WTC11 (cell line): ENCODE measurements around the gene CREG2. TPM values are rescaled to one million over a fixed set of nuclear protein-coding genes. Genes with fewer than 3 reads are reported as not detected.

Source experiments
- ATAC-seq: fragments of 200-7000 bp; cut with Tn5 transposase; 2 replicates; pipeline ENCODE4 v1.10.0; 2021; ENCODE audit warnings: mild to moderate bottlenecking, moderate library complexity
- CTCF ChIA-PET: fragments of 300-600 bp; sonication (Branson Sonifier 250); formaldehyde crosslinking; loops from one replicate; lab custom pipeline; 2021; ENCODE audit warnings: antibody characterized with exemption; lab: Charles Lee
- POLR2A ChIA-PET: fragments of 350-600 bp; sonication (Branson Sonifier 250); formaldehyde crosslinking; loops from one replicate; lab custom pipeline; 2021; ENCODE audit warnings: antibody characterized with exemption; lab: Charles Lee
- DNase-seq: peaks from one replicate; pipeline ENCODE4 v3.0.0; 2021; ENCODE audit warnings: low spot score
- H3K27ac Mint-ChIP-seq: 2 replicates; pipeline ENCODE4 v1.8.0; 2021; ENCODE audit warnings: mixed read lengths
- H3K27me3 Mint-ChIP-seq: 2 replicates; pipeline ENCODE4 v1.8.0; 2021; ENCODE audit warnings: low read depth, mild to moderate bottlenecking, moderate library complexity, mixed read lengths
- H3K36me3 Mint-ChIP-seq: 2 replicates; pipeline ENCODE4 v1.8.0; 2021; ENCODE audit warnings: mixed read lengths
- H3K4me1 Mint-ChIP-seq: 2 replicates; pipeline ENCODE4 v1.8.0; 2022; ENCODE audit warnings: mixed read lengths
- H3K4me3 Mint-ChIP-seq: 2 replicates; pipeline ENCODE4 v1.8.0; 2021; ENCODE audit warnings: mild to moderate bottlenecking, moderate library complexity, mixed read lengths
- H3K9me3 Mint-ChIP-seq: 2 replicates; pipeline ENCODE4 v1.8.0; 2021; ENCODE audit warnings: mixed read lengths
- ATF1 ChIP-seq: sonication (generic); formaldehyde crosslinking; IDR thresholded peaks from 2 replicates; pipeline ENCODE4 v1.8.1; 2023; ENCODE audit warnings: mild to moderate bottlenecking, moderate library complexity, missing genetic modification reagents
- ESRRA ChIP-seq: sonication (generic); formaldehyde crosslinking; IDR thresholded peaks from 2 replicates; pipeline ENCODE4 v1.8.1; 2022; ENCODE audit warnings: mild to moderate bottlenecking, missing genetic modification reagents, borderline replicate concordance
- GABPB1 ChIP-seq: sonication (generic); formaldehyde crosslinking; IDR thresholded peaks from 2 replicates; pipeline ENCODE4 v1.8.1; 2023; ENCODE audit warnings: mild to moderate bottlenecking, missing genetic modification reagents
- GRHL2 ChIP-seq: fragments of 250-450 bp; sonication (Bioruptor Pico); IDR thresholded peaks from 2 replicates; pipeline ENCODE4 v1.8.0; 2022; ENCODE audit warnings: mild to moderate bottlenecking, moderate library complexity; ENCODE audit not compliant: insufficient replicate concordance, severe bottlenecking
- HMGA2 ChIP-seq: fragments of 250-450 bp; sonication (Bioruptor Pico); IDR thresholded peaks from 2 replicates; pipeline ENCODE4 v1.4.0; 2021; ENCODE audit warnings: mild to moderate bottlenecking, moderate library complexity
- MYBL2 ChIP-seq: sonication (generic); formaldehyde crosslinking; IDR thresholded peaks from 2 replicates; pipeline ENCODE4 v1.8.1; 2023; ENCODE audit warnings: mild to moderate bottlenecking, moderate library complexity, missing genetic modification reagents
- NR3C1 ChIP-seq: sonication (generic); formaldehyde crosslinking; conservative IDR thresholded peaks from 2 replicates; pipeline ENCODE4 v1.8.1; 2023; ENCODE audit warnings: low read depth, mild to moderate bottlenecking, missing genetic modification reagents
- OVOL2 ChIP-seq: fragments of 250-450 bp; sonication (Bioruptor Pico); IDR thresholded peaks from 2 replicates; pipeline ENCODE4 v1.9.0; 2021; ENCODE audit warnings: mild to moderate bottlenecking, borderline replicate concordance
- RELA ChIP-seq: sonication (generic); formaldehyde crosslinking; IDR thresholded peaks from 2 replicates; pipeline ENCODE4 v1.8.1; 2022; ENCODE audit warnings: missing genetic modification reagents, mild to moderate bottlenecking, borderline replicate concordance
- SMAD4 ChIP-seq: sonication (generic); formaldehyde crosslinking; IDR thresholded peaks from 2 replicates; pipeline ENCODE4 v1.8.0; 2022; ENCODE audit warnings: mild to moderate bottlenecking, missing genetic modification reagents
- SP1 ChIP-seq: sonication (generic); formaldehyde crosslinking; conservative IDR thresholded peaks from 2 replicates; pipeline ENCODE4 v1.8.1; 2022; ENCODE audit warnings: missing genetic modification reagents
- ZNF317 ChIP-seq: sonication (generic); formaldehyde crosslinking; IDR thresholded peaks from 2 replicates; pipeline ENCODE4 v1.8.1; 2023; ENCODE audit warnings: low read depth, mild to moderate bottlenecking, moderate library complexity, missing genetic modification reagents, borderline replicate concordance
- ZNF396 ChIP-seq: fragments of 250-450 bp; sonication (Bioruptor Pico); IDR thresholded peaks from 2 replicates; pipeline ENCODE4 v1.8.0; 2021; ENCODE audit warnings: mild to moderate bottlenecking, moderate library complexity, borderline replicate concordance
- total RNA-seq: library from RNA; stranded (reverse); gene quantifications from 3 replicates; pipeline ENCODE4 v1.2.3, GENCODE V29; 2021
- TF ChIP-seq, protein P1 (sequence below): sonication (generic); formaldehyde crosslinking; IDR thresholded peaks from 2 replicates; pipeline ENCODE4 v1.8.0; 2023; ENCODE audit warnings: mild to moderate bottlenecking, missing genetic modification reagents
- TF ChIP-seq, protein P2 (sequence below): sonication (generic); formaldehyde crosslinking; IDR thresholded peaks from 2 replicates; pipeline ENCODE4 v1.8.0; 2023; ENCODE audit warnings: missing genetic modification reagents
- TF ChIP-seq, protein P3 (sequence below): fragments of 250-450 bp; sonication (Bioruptor Pico); IDR thresholded peaks from 2 replicates; pipeline ENCODE4 v2.1.2; 2022; ENCODE audit warnings: mild to moderate bottlenecking, moderate library complexity
- TF ChIP-seq, protein P4 (sequence below): sonication (generic); formaldehyde crosslinking; IDR thresholded peaks from 2 replicates; pipeline ENCODE4 v1.8.0; 2022; ENCODE audit warnings: mild to moderate bottlenecking, missing genetic modification reagents
- TF ChIP-seq, protein P5 (sequence below): sonication (generic); formaldehyde crosslinking; IDR thresholded peaks from 2 replicates; pipeline ENCODE4 v1.8.1; 2023; ENCODE audit warnings: mild to moderate bottlenecking, missing genetic modification reagents, borderline replicate concordance
- TF ChIP-seq, protein P6 (sequence below): sonication (generic); formaldehyde crosslinking; IDR thresholded peaks from 2 replicates; pipeline ENCODE4 v1.8.1; 2023; ENCODE audit warnings: mild to moderate bottlenecking, missing genetic modification reagents, moderate library complexity
- TF ChIP-seq, protein P7 (sequence below): sonication (generic); formaldehyde crosslinking; IDR thresholded peaks from 2 replicates; pipeline ENCODE4 v1.8.1; 2022; ENCODE audit warnings: low read depth, mild to moderate bottlenecking, moderate library complexity, missing genetic modification reagents, borderline replicate concordance

The CREG2 gene
- total RNA-seq, 1 experiment from 2014 or later: 1.6 TPM

DNA sequence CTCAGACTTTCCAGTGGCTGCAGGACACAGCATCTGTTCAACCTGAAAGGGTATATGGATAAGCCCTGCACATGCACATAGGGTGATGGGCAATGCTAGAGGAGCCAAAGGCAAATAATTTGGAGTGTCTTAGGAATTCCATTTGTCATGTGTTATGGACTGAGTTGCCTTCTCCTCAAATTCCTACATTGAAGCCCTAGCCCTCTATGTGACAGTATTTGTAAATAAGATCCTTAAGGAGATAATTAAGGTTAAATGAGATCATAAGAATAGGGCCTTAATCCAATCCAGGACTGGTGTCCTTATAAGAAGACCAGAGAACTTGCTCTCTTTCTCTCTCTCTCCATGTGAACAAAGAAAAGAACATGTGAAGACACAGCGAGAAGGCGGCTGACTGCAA, 42.9 kb upstream of the CREG2 start:
- POLR2A ChIA-PET: no interaction called here
- no peaks in the 10 kb centered on the region for H3K36me3 Mint-ChIP-seq
- no peak overlapping the region for H3K27ac Mint-ChIP-seq
- CTCF ChIA-PET: no interaction called here
- no peak for ATAC-seq
- peaks cover 9% of the 10 kb centered on the region for H3K4me1 Mint-ChIP-seq
- no peak for TF ChIP-seq ESRRA
- TF ChIP-seq HMGA2 (CRISPR knock-in tag): no peak
- no peak for TF ChIP-seq NR3C1
- no peak for TF ChIP-seq RELA (CRISPR knock-in tag)
- no peak for TF ChIP-seq SMAD4 (CRISPR knock-in tag)
- TF ChIP-seq, protein P1, sequence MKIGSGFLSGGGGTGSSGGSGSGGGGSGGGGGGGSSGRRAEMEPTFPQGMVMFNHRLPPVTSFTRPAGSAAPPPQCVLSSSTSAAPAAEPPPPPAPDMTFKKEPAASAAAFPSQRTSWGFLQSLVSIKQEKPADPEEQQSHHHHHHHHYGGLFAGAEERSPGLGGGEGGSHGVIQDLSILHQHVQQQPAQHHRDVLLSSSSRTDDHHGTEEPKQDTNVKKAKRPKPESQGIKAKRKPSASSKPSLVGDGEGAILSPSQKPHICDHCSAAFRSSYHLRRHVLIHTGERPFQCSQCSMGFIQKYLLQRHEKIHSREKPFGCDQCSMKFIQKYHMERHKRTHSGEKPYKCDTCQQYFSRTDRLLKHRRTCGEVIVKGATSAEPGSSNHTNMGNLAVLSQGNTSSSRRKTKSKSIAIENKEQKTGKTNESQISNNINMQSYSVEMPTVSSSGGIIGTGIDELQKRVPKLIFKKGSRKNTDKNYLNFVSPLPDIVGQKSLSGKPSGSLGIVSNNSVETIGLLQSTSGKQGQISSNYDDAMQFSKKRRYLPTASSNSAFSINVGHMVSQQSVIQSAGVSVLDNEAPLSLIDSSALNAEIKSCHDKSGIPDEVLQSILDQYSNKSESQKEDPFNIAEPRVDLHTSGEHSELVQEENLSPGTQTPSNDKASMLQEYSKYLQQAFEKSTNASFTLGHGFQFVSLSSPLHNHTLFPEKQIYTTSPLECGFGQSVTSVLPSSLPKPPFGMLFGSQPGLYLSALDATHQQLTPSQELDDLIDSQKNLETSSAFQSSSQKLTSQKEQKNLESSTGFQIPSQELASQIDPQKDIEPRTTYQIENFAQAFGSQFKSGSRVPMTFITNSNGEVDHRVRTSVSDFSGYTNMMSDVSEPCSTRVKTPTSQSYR: no peak
- TF ChIP-seq ZNF317 (CRISPR knock-in tag): no peak
- no peak for TF ChIP-seq GRHL2 (CRISPR knock-in tag)
- TF ChIP-seq, protein P2, sequence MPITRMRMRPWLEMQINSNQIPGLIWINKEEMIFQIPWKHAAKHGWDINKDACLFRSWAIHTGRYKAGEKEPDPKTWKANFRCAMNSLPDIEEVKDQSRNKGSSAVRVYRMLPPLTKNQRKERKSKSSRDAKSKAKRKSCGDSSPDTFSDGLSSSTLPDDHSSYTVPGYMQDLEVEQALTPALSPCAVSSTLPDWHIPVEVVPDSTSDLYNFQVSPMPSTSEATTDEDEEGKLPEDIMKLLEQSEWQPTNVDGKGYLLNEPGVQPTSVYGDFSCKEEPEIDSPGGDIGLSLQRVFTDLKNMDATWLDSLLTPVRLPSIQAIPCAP: no peak
- TF ChIP-seq MYBL2: no peak
- no peak for TF ChIP-seq GABPB1 (CRISPR knock-in tag)
- no peak for TF ChIP-seq OVOL2
- TF ChIP-seq, protein P3, sequence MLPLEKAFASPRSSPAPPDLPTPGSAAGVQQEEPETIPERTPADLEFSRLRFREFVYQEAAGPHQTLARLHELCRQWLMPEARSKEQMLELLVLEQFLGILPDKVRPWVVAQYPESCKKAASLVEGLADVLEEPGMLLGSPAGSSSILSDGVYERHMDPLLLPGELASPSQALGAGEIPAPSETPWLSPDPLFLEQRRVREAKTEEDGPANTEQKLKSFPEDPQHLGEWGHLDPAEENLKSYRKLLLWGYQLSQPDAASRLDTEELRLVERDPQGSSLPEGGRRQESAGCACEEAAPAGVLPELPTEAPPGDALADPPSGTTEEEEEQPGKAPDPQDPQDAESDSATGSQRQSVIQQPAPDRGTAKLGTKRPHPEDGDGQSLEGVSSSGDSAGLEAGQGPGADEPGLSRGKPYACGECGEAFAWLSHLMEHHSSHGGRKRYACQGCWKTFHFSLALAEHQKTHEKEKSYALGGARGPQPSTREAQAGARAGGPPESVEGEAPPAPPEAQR (CRISPR knock-in tag): no peak
- TF ChIP-seq, protein P4, sequence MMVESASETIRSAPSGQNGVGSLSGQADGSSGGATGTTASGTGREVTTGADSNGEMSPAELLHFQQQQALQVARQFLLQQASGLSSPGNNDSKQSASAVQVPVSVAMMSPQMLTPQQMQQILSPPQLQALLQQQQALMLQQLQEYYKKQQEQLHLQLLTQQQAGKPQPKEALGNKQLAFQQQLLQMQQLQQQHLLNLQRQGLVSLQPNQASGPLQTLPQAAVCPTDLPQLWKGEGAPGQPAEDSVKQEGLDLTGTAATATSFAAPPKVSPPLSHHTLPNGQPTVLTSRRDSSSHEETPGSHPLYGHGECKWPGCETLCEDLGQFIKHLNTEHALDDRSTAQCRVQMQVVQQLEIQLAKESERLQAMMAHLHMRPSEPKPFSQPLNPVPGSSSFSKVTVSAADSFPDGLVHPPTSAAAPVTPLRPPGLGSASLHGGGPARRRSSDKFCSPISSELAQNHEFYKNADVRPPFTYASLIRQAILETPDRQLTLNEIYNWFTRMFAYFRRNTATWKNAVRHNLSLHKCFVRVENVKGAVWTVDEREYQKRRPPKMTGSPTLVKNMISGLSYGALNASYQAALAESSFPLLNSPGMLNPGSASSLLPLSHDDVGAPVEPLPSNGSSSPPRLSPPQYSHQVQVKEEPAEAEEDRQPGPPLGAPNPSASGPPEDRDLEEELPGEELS (CRISPR knock-in tag): no peak
- no peak for TF ChIP-seq ZNF396 (CRISPR knock-in tag)
- no peak for TF ChIP-seq SP1
- peaks cover 3% of the 10 kb centered on the region; the same call in 1 of the 2 replicates for H3K27me3 Mint-ChIP-seq
- no peaks in the 10 kb centered on the region for H3K9me3 Mint-ChIP-seq
- no peak for DNase-seq
- H3K4me3 Mint-ChIP-seq: no peak overlapping the region

DNA sequence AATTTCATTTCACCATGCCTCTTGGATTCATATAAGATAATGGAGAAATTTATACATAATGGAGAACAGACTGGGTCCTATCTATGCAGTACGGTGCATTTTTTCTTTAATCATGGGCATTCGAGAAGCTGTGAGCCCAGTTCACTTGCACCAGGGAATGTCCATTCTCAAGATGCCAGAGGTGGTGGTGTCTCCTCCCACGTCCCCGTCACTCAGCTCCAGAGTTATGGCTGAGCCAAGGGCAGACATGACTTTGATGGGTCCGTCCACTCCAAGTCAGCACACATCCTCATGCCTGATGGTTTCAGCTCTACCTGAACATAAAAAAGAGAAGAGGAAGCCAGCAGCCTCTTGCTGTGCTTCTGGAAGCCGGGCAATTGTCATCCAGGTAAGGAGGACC, 42.1 kb upstream of the CREG2 start:
- Mint-ChIP-seq H3K9me3 (no peaks in the 10 kb centered on the region), H3K4me1 (peaks cover 4% of the 10 kb centered on the region; the same call in 1 of the 2 replicates), H3K36me3 (no peaks in the 10 kb centered on the region), H3K27ac (no peak overlapping the region), H3K27me3 (no peaks in the 10 kb centered on the region), H3K4me3 (no peak overlapping the region)
- DNase-seq: no peak
- CTCF ChIA-PET: no interaction called here
- ATAC-seq: no peak
- POLR2A ChIA-PET: no interaction called here
- TF ChIP-seq, protein P5, sequence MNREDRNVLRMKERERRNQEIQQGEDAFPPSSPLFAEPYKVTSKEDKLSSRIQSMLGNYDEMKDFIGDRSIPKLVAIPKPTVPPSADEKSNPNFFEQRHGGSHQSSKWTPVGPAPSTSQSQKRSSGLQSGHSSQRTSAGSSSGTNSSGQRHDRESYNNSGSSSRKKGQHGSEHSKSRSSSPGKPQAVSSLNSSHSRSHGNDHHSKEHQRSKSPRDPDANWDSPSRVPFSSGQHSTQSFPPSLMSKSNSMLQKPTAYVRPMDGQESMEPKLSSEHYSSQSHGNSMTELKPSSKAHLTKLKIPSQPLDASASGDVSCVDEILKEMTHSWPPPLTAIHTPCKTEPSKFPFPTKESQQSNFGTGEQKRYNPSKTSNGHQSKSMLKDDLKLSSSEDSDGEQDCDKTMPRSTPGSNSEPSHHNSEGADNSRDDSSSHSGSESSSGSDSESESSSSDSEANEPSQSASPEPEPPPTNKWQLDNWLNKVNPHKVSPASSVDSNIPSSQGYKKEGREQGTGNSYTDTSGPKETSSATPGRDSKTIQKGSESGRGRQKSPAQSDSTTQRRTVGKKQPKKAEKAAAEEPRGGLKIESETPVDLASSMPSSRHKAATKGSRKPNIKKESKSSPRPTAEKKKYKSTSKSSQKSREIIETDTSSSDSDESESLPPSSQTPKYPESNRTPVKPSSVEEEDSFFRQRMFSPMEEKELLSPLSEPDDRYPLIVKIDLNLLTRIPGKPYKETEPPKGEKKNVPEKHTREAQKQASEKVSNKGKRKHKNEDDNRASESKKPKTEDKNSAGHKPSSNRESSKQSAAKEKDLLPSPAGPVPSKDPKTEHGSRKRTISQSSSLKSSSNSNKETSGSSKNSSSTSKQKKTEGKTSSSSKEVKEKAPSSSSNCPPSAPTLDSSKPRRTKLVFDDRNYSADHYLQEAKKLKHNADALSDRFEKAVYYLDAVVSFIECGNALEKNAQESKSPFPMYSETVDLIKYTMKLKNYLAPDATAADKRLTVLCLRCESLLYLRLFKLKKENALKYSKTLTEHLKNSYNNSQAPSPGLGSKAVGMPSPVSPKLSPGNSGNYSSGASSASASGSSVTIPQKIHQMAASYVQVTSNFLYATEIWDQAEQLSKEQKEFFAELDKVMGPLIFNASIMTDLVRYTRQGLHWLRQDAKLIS (CRISPR knock-in tag): no peak
- TF ChIP-seq, protein P6, sequence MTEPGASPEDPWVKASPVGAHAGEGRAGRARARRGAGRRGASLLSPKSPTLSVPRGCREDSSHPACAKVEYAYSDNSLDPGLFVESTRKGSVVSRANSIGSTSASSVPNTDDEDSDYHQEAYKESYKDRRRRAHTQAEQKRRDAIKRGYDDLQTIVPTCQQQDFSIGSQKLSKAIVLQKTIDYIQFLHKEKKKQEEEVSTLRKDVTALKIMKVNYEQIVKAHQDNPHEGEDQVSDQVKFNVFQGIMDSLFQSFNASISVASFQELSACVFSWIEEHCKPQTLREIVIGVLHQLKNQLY (CRISPR knock-in tag): no peak
- TF ChIP-seq, protein P7, sequence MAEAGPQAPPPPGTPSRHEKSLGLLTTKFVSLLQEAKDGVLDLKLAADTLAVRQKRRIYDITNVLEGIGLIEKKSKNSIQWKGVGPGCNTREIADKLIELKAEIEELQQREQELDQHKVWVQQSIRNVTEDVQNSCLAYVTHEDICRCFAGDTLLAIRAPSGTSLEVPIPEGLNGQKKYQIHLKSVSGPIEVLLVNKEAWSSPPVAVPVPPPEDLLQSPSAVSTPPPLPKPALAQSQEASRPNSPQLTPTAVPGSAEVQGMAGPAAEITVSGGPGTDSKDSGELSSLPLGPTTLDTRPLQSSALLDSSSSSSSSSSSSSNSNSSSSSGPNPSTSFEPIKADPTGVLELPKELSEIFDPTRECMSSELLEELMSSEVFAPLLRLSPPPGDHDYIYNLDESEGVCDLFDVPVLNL (CRISPR knock-in tag): no peak
- TF ChIP-seq, protein P4 (CRISPR knock-in tag): no peak
- TF ChIP-seq, protein P2: no peak
- no peak for TF ChIP-seq ATF1 (CRISPR knock-in tag)
